SK-N-SH (cell line): ENCODE results near the gene RYR3. TPM values are rescaled to one million over a fixed set of nuclear protein-coding genes. Genes with fewer than 3 reads are reported as not detected.

Experiments used
- CTCF ChIA-PET: fragments of 300-600, 350-600 bp; formaldehyde crosslinking; extraction: SDS; loops from one replicate; lab custom pipeline; 2021; lab: Yijun Ruan, JAX
- POLR2A ChIA-PET: fragments of 350-600 bp; sonication (Branson Sonifier 250); formaldehyde crosslinking; extraction: SDS; loops from one replicate; lab custom pipeline; 2020; ENCODE audit warnings: antibody characterized with exemption, inconsistent platforms; lab: Yijun Ruan, JAX
- DNase-seq: peaks from one replicate; pipeline ENCODE4 v3.0.0; 2012
- H2AFZ ChIP-seq: fragments of 200-600 bp; sonication (generic); 2 replicates; pipeline ENCODE4 v1.8.1; 2016; ENCODE audit warnings: antibody characterized with exemption, mild to moderate bottlenecking, low read depth
- H3F3A ChIP-seq: fragments of 200-600 bp; sonication (generic); replicated peaks from 2 replicates; pipeline ENCODE3; 2016; ENCODE audit warnings: antibody characterized with exemption, mild to moderate bottlenecking; ENCODE audit not compliant: insufficient read depth
- H3K27ac ChIP-seq, 2 experiments: fragments of 200-500 bp in 1 of 2; fragments of 200-600 bp in 1 of 2; sonication (Bioruptor generic) in 1 of 2; sonication (generic), shearing (Covaris generic) in 1 of 2; 2 replicates each; pipeline versions ENCODE4 v1.5.1 to v1.6.1; 2014 to 2016; ENCODE audit warnings: low read depth in 2 of 2, inconsistent platforms in 1 of 2, low read length in 1 of 2, mild to moderate bottlenecking in 1 of 2, mixed read lengths in 1 of 2
- H3K27me3 ChIP-seq: fragments of 200-600 bp; sonication (generic), shearing (Covaris generic); 2 replicates; pipeline ENCODE4 v1.6.1; 2016; ENCODE audit warnings: mixed run types; ENCODE audit not compliant: insufficient read depth
- H3K36me3 ChIP-seq, 2 experiments: fragments of 200-500 bp in 1 of 2; fragments of 200-600 bp in 1 of 2; sonication (Bioruptor generic) in 1 of 2; sonication (generic) in 1 of 2; replicated peaks in 1 of 2; 2 replicates each; pipeline versions ENCODE3 to v1.5.1; 2014 to 2016; ENCODE audit warnings: low read length in 1 of 2, mild to moderate bottlenecking in 1 of 2; ENCODE audit not compliant: insufficient read depth in 2 of 2, control insufficient read depth in 1 of 2
- H3K4me1 ChIP-seq, 2 experiments: fragments of 200-500 bp in 1 of 2; fragments of 200-600 bp in 1 of 2; sonication (Bioruptor generic) in 1 of 2; sonication (generic), shearing (Covaris generic) in 1 of 2; 2 replicates each; pipeline versions ENCODE4 v1.5.1 to v1.6.1; 2014 to 2016; ENCODE audit warnings: low read depth in 1 of 2, low read length in 1 of 2, mixed run types in 1 of 2; ENCODE audit not compliant: insufficient read depth in 2 of 2, control insufficient read depth in 1 of 2
- H3K4me2 ChIP-seq: fragments of 200-600 bp; sonication (generic), shearing (Covaris generic); 2 replicates; pipeline ENCODE4 v1.6.1; 2017; ENCODE audit warnings: mixed run types
- H3K4me3 ChIP-seq, 2 experiments: fragments of 200-500 bp in 1 of 2; fragments of 200-600 bp in 1 of 2; sonication (Bioruptor generic) in 1 of 2; sonication (generic), shearing (Covaris generic) in 1 of 2; 2 replicates each; pipeline versions ENCODE4 v1.5.1 to v1.8.1; 2014 to 2016; ENCODE audit warnings: low read depth in 2 of 2, inconsistent platforms in 1 of 2, low read length in 1 of 2, mild to moderate bottlenecking in 1 of 2, mixed read lengths in 1 of 2, moderate library complexity in 1 of 2
- H3K79me2 ChIP-seq: fragments of 200-600 bp; sonication (generic); 2 replicates; pipeline ENCODE4 v1.8.1; 2017; ENCODE audit warnings: mild to moderate bottlenecking; ENCODE audit not compliant: insufficient read depth
- H3K9ac ChIP-seq: fragments of 200-600 bp; sonication (generic); 2 replicates; pipeline ENCODE4 v1.6.1; 2017; ENCODE audit warnings: mixed run types
- H3K9me2 ChIP-seq: fragments of 200-600 bp; sonication (generic); 2 replicates; pipeline ENCODE4 v1.6.1; 2017; ENCODE audit warnings: mixed run types
- H3K9me3 ChIP-seq: fragments of 200-600 bp; sonication (generic); 2 replicates; pipeline ENCODE4 v1.6.1; 2017; ENCODE audit warnings: mixed run types, mild to moderate bottlenecking, moderate library complexity
- H4K20me1 ChIP-seq: fragments of 200-600 bp; sonication (generic); 2 replicates; pipeline ENCODE4 v1.6.1; 2017; ENCODE audit warnings: mild to moderate bottlenecking, mixed run types; ENCODE audit not compliant: insufficient read depth
- ELF1 ChIP-seq: IDR thresholded peaks from 2 replicates; pipeline ENCODE4 v1.4.0; 2012
- EP300 ChIP-seq, 2 experiments: IDR thresholded peaks; 2 replicates each; pipeline versions ENCODE4 v1.4.0 to v1.6.1; 2012; ENCODE audit warnings: borderline replicate concordance in 1 of 2, low read depth in 1 of 2, low read length in 1 of 2
- EZH2phosphoT487 ChIP-seq: fragments of 200-600 bp; sonication (generic); IDR thresholded peaks from 2 replicates; pipeline ENCODE4 v1.6.1; 2017; ENCODE audit warnings: low read depth, mixed run types, mild to moderate bottlenecking, antibody characterized with exemption, moderate library complexity, borderline replicate concordance
- FOXM1 ChIP-seq: IDR thresholded peaks from 2 replicates; pipeline ENCODE4 v1.4.0; 2012; ENCODE audit warnings: low read depth, mild to moderate bottlenecking
- GABPA ChIP-seq: IDR thresholded peaks from 2 replicates; pipeline ENCODE4 v1.4.0; 2012; ENCODE audit warnings: low read depth, mild to moderate bottlenecking
- JUND ChIP-seq: IDR thresholded peaks from 2 replicates; pipeline ENCODE4 v1.4.0; 2012
- MAX ChIP-seq: IDR thresholded peaks from 2 replicates; pipeline ENCODE4 v1.4.0; 2012; ENCODE audit warnings: low read depth
- MEF2A ChIP-seq: IDR thresholded peaks from 2 replicates; pipeline ENCODE4 v1.4.0; 2012; ENCODE audit warnings: low read depth, borderline replicate concordance
- MXI1 ChIP-seq: IDR thresholded peaks from 2 replicates; pipeline ENCODE4 v1.6.1; 2012; ENCODE audit warnings: mild to moderate bottlenecking, low read depth, low read length, improper control_type of control experiment
- NRF1 ChIP-seq: IDR thresholded peaks from 2 replicates; pipeline ENCODE4 v1.6.1; 2012; ENCODE audit warnings: low read depth, mild to moderate bottlenecking, low read length
- PBX3 ChIP-seq: IDR thresholded peaks from 2 replicates; pipeline ENCODE4; 2012
- RAD21 ChIP-seq: IDR thresholded peaks from 2 replicates; pipeline ENCODE4 v1.6.1; 2012; ENCODE audit warnings: mild to moderate bottlenecking, low read length
- RCOR1 ChIP-seq: fragments of 150-350 bp; IDR thresholded peaks from 2 replicates; pipeline ENCODE4 v1.6.1; 2017; ENCODE audit warnings: antibody characterized with exemption, low read length
- RXRA ChIP-seq: IDR thresholded peaks from 2 replicates; pipeline ENCODE4 v1.4.0; 2012; ENCODE audit warnings: low read depth, mild to moderate bottlenecking, borderline replicate concordance
- SIN3A ChIP-seq: IDR thresholded peaks from 2 replicates; pipeline ENCODE4 v1.6.1; 2012; ENCODE audit warnings: low read depth, mild to moderate bottlenecking, low read length, moderate library complexity, borderline replicate concordance
- TAF1 ChIP-seq: IDR thresholded peaks from 2 replicates; pipeline ENCODE4 v1.6.1; 2012; ENCODE audit warnings: low read depth, mild to moderate bottlenecking, low read length, moderate library complexity, borderline replicate concordance
- TEAD4 ChIP-seq: IDR thresholded peaks from 2 replicates; pipeline ENCODE4 v1.4.0; 2012; ENCODE audit warnings: mild to moderate bottlenecking, borderline replicate concordance; ENCODE audit not compliant: insufficient read depth
- WGBS: methylation state at CpG from one replicate; pipeline ENCODE4 v1.1.6; 2017; ENCODE audit warnings: low lambda C conversion rate; 5-methylcytosine and 5-hydroxymethylcytosine counted together
- polyA plus RNA-seq, 3 experiments: library from polyadenylated mRNA; depleted of rRNA; stranded (reverse); fragments of >200 nt; gene quantifications; 2 replicates each; pipeline ENCODE4 v1.2.3, GENCODE V29; 2012
- TF ChIP-seq, protein P1 (sequence below): fragments of 150-350 bp; IDR thresholded peaks from 2 replicates; pipeline ENCODE4 v1.6.1; 2017; ENCODE audit warnings: antibody characterized with exemption, low read length, low read depth, borderline replicate concordance

Gene RYR3
- polyA plus RNA-seq, 1 of the 3 experiments (the other 2 are of a cell fraction) = 0.02 TPM

DNA sequence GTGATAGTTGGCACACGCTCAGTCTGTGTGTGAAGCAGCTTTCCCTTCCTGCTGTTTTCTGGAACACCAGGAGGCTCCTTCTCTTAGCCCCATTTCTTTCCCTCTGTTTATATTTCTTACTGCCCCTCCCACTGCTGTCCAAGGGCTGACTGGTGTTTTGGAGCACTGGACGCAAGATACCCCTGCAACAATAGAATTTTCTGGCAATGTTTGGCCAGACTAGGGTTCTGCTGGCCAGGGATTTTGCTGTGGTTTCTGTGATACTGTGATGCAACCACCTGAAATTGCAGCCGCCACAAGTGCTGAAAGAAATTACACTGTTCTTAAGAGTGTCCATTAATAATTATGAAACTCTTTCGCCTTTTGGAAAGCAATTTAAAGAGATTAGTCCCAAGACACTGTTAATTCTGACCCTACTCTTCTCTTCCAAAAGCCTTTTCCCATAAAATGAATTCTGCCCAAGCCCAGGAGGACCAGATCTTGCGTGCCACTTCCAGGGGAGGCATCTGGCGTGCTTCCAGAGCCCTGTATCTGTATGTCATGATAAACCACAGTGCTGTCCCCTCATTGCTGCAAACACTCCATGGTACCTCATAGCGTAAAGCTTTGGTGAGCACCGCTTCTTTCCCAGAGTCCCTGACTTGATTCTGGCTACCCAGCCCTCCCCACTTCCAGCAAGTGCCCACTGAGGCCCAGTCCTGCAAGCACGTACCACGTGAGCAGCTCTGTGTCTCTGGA lies 498.1 kb downstream of the RYR3 start:
- Histone ChIP-seq H3K9ac (no peak overlapping the region), H3K4me3 (no peak overlapping the region), H4K20me1 (no peaks in the 10 kb centered on the region), H3K36me3 (no peaks in the 10 kb centered on the region), H3K4me1 (peaks cover 0 to 3% of the 10 kb centered on the region in 2 experiments; a peak in 1 of 4 replicates), H3K27ac (no peak overlapping the region), H3K9me3 (no peaks in the 10 kb centered on the region), H3K79me2 (no peaks in the 10 kb centered on the region), H2AFZ (no peak overlapping the region), H3K9me2 (no peaks in the 10 kb centered on the region), H3F3A (no peaks in the 10 kb centered on the region), H3K4me2 (no peak overlapping the region), H3K27me3 (no peaks in the 10 kb centered on the region; the same call in 1 of the 2 replicates)
- 75% methylated on average over 10 of the region's 10 CpGs for WGBS
- TF ChIP-seq TEAD4 = no peak
- TF ChIP-seq RXRA = no peak
- no peak for TF ChIP-seq SIN3A
- no peak for TF ChIP-seq ELF1
- TF ChIP-seq TAF1 = no peak
- no peak for TF ChIP-seq FOXM1
- ChIA-PET CTCF (interaction anchor here (0.9 kb wide), 1 partner anchor 42 kb away, joined by 3 read pairs; no protein-coding TSS in a partner anchor), POLR2A (no interaction called here)
- no peak for DNase-seq

DNA sequence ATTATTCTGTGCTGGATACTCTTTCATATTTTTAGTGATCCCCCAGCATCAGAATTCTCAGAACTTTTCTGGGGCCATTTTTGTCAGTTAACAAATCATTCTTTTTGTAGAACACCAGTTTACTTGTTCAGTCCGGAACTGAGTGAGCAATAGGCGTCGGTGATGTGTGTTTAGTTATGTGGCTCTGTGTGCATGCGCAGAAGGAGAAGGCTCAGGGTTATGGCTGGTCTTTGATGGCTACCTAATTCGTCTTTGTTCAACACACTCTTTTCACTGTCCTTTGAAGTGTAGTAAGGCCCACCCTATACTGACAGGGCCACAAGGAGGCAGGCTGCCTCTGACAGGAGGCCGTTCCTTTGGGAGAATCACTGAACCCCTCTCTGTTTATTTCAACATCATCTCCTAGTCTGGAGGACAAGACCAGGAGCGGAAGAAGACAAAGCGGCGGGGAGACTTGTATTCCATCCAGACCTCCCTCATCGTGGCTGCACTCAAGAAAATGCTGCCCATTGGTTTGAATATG lies 499.4 kb downstream of the RYR3 start:
- H3K4me1 ChIP-seq = peaks cover 0 to 3% of the 10 kb centered on the region in 2 experiments; a peak in 1 of 4 replicates
- no peaks in the 10 kb centered on the region for H3K9me3 ChIP-seq
- H3K36me3 ChIP-seq = no peaks in the 10 kb centered on the region
- no peaks in the 10 kb centered on the region for H4K20me1 ChIP-seq
- TF ChIP-seq RCOR1 (no peak), FOXM1 (no peak), MAX (no peak), TAF1 (no peak), EZH2phosphoT487 (no peak)
- no peak overlapping the region for H3K4me2 ChIP-seq
- no peaks in the 10 kb centered on the region; the same call in 1 of the 2 replicates for H3K27me3 ChIP-seq
- no peak overlapping the region for H3K27ac ChIP-seq
- H3K4me3 ChIP-seq = no peak overlapping the region
- no peak overlapping the region for H3K9ac ChIP-seq
- CTCF ChIA-PET = no interaction called here
- no peaks in the 10 kb centered on the region for H3K79me2 ChIP-seq
- no peak for DNase-seq
- WGBS = 74% methylated on average over 10 of the region's 10 CpGs
- H3F3A ChIP-seq = no peaks in the 10 kb centered on the region
- POLR2A ChIA-PET = no interaction called here
- H3K9me2 ChIP-seq = no peaks in the 10 kb centered on the region
- no peak overlapping the region for H2AFZ ChIP-seq

- no peak overlapping the region for H3K9ac ChIP-seq
- H3F3A ChIP-seq = no peaks in the 10 kb centered on the region
- POLR2A ChIA-PET = no interaction called here
- no peak overlapping the region for H3K4me2 ChIP-seq
- H3K27me3 ChIP-seq = no peaks in the 10 kb centered on the region; the same call in 1 of the 2 replicates
- H3K4me1 ChIP-seq = peaks cover 0 to 3% of the 10 kb centered on the region in 2 experiments; a peak in 1 of 4 replicates
- H3K27ac ChIP-seq = no peak overlapping the region
- no peak overlapping the region for H2AFZ ChIP-seq
- no peaks in the 10 kb centered on the region for H3K9me2 ChIP-seq
- no peak for TF ChIP-seq MAX
- no peak for TF ChIP-seq EP300 (IDR thresholded peaks at IDR 0.05; ENCODE audit: borderline replicate concordance in 1 of 2, low read depth in 1 of 2, low read length in 1 of 2)
- no peak for TF ChIP-seq MXI1
- no peak for TF ChIP-seq EZH2phosphoT487
- TF ChIP-seq JUND = no peak
- no peak for TF ChIP-seq GABPA
- no peak for TF ChIP-seq PBX3
- no peak for TF ChIP-seq SIN3A
- TF ChIP-seq RCOR1 = no peak
- no peak for TF ChIP-seq RAD21
- no peak for TF ChIP-seq MEF2A
- TF ChIP-seq, protein P1, sequence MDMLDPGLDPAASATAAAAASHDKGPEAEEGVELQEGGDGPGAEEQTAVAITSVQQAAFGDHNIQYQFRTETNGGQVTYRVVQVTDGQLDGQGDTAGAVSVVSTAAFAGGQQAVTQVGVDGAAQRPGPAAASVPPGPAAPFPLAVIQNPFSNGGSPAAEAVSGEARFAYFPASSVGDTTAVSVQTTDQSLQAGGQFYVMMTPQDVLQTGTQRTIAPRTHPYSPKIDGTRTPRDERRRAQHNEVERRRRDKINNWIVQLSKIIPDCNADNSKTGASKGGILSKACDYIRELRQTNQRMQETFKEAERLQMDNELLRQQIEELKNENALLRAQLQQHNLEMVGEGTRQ = no peak
- no peak for TF ChIP-seq NRF1
- H3K4me3 ChIP-seq = no peak overlapping the region
- CTCF ChIA-PET = no interaction called here
- H3K79me2 ChIP-seq = no peaks in the 10 kb centered on the region
- DNase-seq = no peak
- H4K20me1 ChIP-seq = no peaks in the 10 kb centered on the region
- H3K9me3 ChIP-seq = no peaks in the 10 kb centered on the region
- H3K36me3 ChIP-seq = no peaks in the 10 kb centered on the region
- 63% methylated on average over 6 of the region's 6 CpGs for WGBS
Observed at GRCh38 chr15:33810806-33811205, 500.0 kb downstream of the RYR3 start.
